ENCODE results near the gene ADK.

Gene ADK

GRCh38 chr10:74674927-74675326 is 523.9 kb downstream of the ADK start:
- Histone ChIP-seq H3K36me3 (ENCODE audit: control insufficient read depth in 2 of 2, insufficient read depth in 2 of 2, low read length in 2 of 2) (peaks cover 0 to 5% of the 10 kb centered on the region in 2 donors), H3K27ac (ENCODE audit: low read depth in 2 of 2, low read length in 2 of 2) (no peak overlapping the region), H3K9me3 (ENCODE audit: control insufficient read depth in 2 of 2, low read length in 2 of 2) (no peaks in the 10 kb centered on the region), H3K27me3 (ENCODE audit: control insufficient read depth in 2 of 2, insufficient read depth in 2 of 2, low read length in 2 of 2) (no peaks in the 10 kb centered on the region), H3K4me1 (ENCODE audit: control insufficient read depth in 2 of 2, insufficient read depth in 2 of 2, low read length in 2 of 2) (no peaks in the 10 kb centered on the region), H3K4me3 (ENCODE audit: low read length in 2 of 2) (no peak overlapping the region), H3K9ac (ENCODE audit: low read depth in 1 of 2, low read length in 2 of 2) (no peak overlapping the region)

DNA sequence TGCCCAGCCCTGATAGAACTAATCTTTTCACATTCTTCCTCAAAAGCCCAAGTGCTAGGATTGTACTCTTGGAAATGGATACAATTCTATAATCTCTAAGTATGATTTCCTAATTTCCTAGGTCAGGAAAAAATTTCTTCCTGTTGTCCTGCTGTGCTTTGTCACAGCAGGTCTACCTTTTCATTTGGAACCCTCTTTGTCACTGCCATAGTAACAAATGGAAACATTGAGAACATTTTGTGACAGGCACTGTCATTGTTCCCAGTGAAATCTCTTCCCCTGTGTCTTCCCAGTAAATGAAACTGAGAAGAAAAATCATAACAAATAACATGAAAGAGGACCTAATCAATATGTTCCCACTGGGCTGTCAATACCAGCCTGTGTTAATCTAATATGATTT is 524.5 kb downstream of the ADK start:
- no peak overlapping the region for H3K9ac ChIP-seq (ENCODE audit: low read depth in 1 of 2, low read length in 2 of 2)
- H3K36me3 ChIP-seq (ENCODE audit: control insufficient read depth in 2 of 2, insufficient read depth in 2 of 2, low read length in 2 of 2), result peaks cover 0 to 5% of the 10 kb centered on the region in 2 donors
- no peak overlapping the region for H3K27ac ChIP-seq (ENCODE audit: low read depth in 2 of 2, low read length in 2 of 2)
- H3K9me3 ChIP-seq (ENCODE audit: control insufficient read depth in 2 of 2, low read length in 2 of 2), result no peaks in the 10 kb centered on the region
- peaks cover 0 to 2% of the 10 kb centered on the region in 2 donors for H3K4me1 ChIP-seq (ENCODE audit: control insufficient read depth in 2 of 2, insufficient read depth in 2 of 2, low read length in 2 of 2)
- no peak overlapping the region for H3K4me3 ChIP-seq (ENCODE audit: low read length in 2 of 2)
- no peaks in the 10 kb centered on the region for H3K27me3 ChIP-seq (ENCODE audit: control insufficient read depth in 2 of 2, insufficient read depth in 2 of 2, low read length in 2 of 2)

- peaks cover 0 to 5% of the 10 kb centered on the region in 2 donors for H3K36me3 ChIP-seq (ENCODE audit: control insufficient read depth in 2 of 2, insufficient read depth in 2 of 2, low read length in 2 of 2)
- no peak overlapping the region for H3K27ac ChIP-seq (ENCODE audit: low read depth in 2 of 2, low read length in 2 of 2)
- peaks cover 0 to 11% of the 10 kb centered on the region in 2 donors for H3K4me1 ChIP-seq (ENCODE audit: control insufficient read depth in 2 of 2, insufficient read depth in 2 of 2, low read length in 2 of 2)
- H3K9ac ChIP-seq (ENCODE audit: low read depth in 1 of 2, low read length in 2 of 2), result no peak overlapping the region
- no peaks in the 10 kb centered on the region for H3K27me3 ChIP-seq (ENCODE audit: control insufficient read depth in 2 of 2, insufficient read depth in 2 of 2, low read length in 2 of 2)
- H3K4me3 ChIP-seq (ENCODE audit: low read length in 2 of 2), result no peak overlapping the region
- no peaks in the 10 kb centered on the region for H3K9me3 ChIP-seq (ENCODE audit: control insufficient read depth in 2 of 2, low read length in 2 of 2)
Observed at GRCh38 chr10:74677951-74678350, 526.9 kb downstream of the ADK start.

- peaks cover 0 to 22% of the 10 kb centered on the region in 2 donors for H3K4me1 ChIP-seq (ENCODE audit: control insufficient read depth in 2 of 2, insufficient read depth in 2 of 2, low read length in 2 of 2)
- H3K9ac ChIP-seq (ENCODE audit: low read depth in 1 of 2, low read length in 2 of 2), result no peak overlapping the region
- H3K36me3 ChIP-seq (ENCODE audit: control insufficient read depth in 2 of 2, insufficient read depth in 2 of 2, low read length in 2 of 2), result no peaks in the 10 kb centered on the region
- H3K9me3 ChIP-seq (ENCODE audit: control insufficient read depth in 2 of 2, low read length in 2 of 2), result no peaks in the 10 kb centered on the region
- no peaks in the 10 kb centered on the region for H3K27me3 ChIP-seq (ENCODE audit: control insufficient read depth in 2 of 2, insufficient read depth in 2 of 2, low read length in 2 of 2)
- H3K27ac ChIP-seq (ENCODE audit: low read depth in 2 of 2, low read length in 2 of 2), result peak overlapping the region; percentile 68
- H3K4me3 ChIP-seq (ENCODE audit: low read length in 2 of 2), result peak overlapping the region; percentile 22 to 41
Observed at GRCh38 chr10:74681917-74682627, 531.1 kb downstream of the ADK start.

- no peak overlapping the region for H3K9ac ChIP-seq (ENCODE audit: low read depth in 1 of 2, low read length in 2 of 2)
- H3K4me1 ChIP-seq (ENCODE audit: control insufficient read depth in 2 of 2, insufficient read depth in 2 of 2, low read length in 2 of 2), result peaks cover 0 to 22% of the 10 kb centered on the region in 2 donors
- no peaks in the 10 kb centered on the region for H3K36me3 ChIP-seq (ENCODE audit: control insufficient read depth in 2 of 2, insufficient read depth in 2 of 2, low read length in 2 of 2)
- no peak overlapping the region for H3K4me3 ChIP-seq (ENCODE audit: low read length in 2 of 2)
- H3K9me3 ChIP-seq (ENCODE audit: control insufficient read depth in 2 of 2, low read length in 2 of 2), result no peaks in the 10 kb centered on the region
- H3K27me3 ChIP-seq (ENCODE audit: control insufficient read depth in 2 of 2, insufficient read depth in 2 of 2, low read length in 2 of 2), result no peaks in the 10 kb centered on the region
- H3K27ac ChIP-seq (ENCODE audit: low read depth in 2 of 2, low read length in 2 of 2), result peak overlapping the region in 1 of 2 donors; percentile 18
Observed at GRCh38 chr10:74683067-74683466, 532.0 kb downstream of the ADK start.

DNA sequence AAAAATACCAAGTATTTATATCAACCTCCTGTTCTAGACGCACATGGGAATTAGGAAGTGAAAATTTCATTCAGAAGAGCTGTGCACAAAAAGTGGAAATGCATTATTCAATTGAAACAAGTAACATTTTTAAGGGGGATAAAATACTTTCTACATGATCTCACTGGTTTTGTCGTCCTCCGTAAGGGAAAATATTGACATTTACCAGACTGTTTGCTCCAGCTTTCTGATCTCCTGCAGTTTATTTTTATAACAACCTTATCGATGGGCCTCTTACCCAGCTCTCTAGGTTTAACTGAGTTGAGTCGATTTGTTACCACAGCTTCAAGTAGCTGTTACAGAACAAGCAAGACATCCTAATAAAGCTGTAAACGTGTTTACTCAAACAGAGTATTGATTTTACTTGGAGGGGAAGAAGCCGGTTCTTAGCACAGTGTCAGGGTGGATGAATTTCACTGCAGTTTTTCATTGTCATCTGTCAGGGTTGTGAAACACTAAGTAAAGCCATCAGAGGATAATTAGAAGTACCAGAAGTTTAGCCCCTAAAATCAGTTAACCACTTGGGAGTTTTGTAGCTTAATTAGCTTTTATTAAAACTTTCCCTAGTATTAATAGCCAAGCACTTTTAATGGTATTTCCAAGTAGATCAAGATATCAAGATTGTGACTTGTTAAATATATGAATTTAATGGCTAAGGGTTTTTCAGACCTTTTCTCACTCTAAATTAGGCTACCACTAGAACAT is 532.8 kb downstream of the ADK start:
- H3K9me3 ChIP-seq (ENCODE audit: control insufficient read depth in 2 of 2, low read length in 2 of 2), result no peaks in the 10 kb centered on the region
- H3K9ac ChIP-seq (ENCODE audit: low read depth in 1 of 2, low read length in 2 of 2), result no peak overlapping the region
- no peak overlapping the region for H3K27ac ChIP-seq (ENCODE audit: low read depth in 2 of 2, low read length in 2 of 2)
- no peaks in the 10 kb centered on the region for H3K36me3 ChIP-seq (ENCODE audit: control insufficient read depth in 2 of 2, insufficient read depth in 2 of 2, low read length in 2 of 2)
- H3K27me3 ChIP-seq (ENCODE audit: control insufficient read depth in 2 of 2, insufficient read depth in 2 of 2, low read length in 2 of 2), result no peaks in the 10 kb centered on the region
- peaks cover 0 to 22% of the 10 kb centered on the region in 2 donors for H3K4me1 ChIP-seq (ENCODE audit: control insufficient read depth in 2 of 2, insufficient read depth in 2 of 2, low read length in 2 of 2)
- H3K4me3 ChIP-seq (ENCODE audit: low read length in 2 of 2), result no peak overlapping the region

DNA sequence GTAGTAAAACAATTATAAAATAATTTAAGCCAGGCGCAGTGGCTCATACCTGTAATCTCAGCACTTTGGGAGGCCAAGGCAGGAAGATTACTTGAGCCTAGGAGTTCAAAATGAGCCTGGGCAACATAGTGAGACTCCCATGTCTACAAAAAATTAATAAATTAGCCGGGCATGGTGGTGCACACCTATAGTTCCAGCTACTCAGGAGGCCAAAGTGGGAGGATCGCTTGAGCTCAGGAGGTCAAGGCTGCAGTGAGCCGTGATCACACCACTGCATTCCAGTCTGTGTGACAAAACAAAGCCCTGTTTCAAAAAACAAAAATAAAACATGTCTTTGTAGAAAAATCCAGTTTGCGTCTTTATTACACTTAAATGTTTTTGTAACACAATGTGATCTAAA is 533.4 kb downstream of the ADK start:
- no peaks in the 10 kb centered on the region for H3K27me3 ChIP-seq (ENCODE audit: control insufficient read depth in 2 of 2, insufficient read depth in 2 of 2, low read length in 2 of 2)
- H3K4me1 ChIP-seq (ENCODE audit: control insufficient read depth in 2 of 2, insufficient read depth in 2 of 2, low read length in 2 of 2), result peaks cover 0 to 22% of the 10 kb centered on the region in 2 donors
- H3K9ac ChIP-seq (ENCODE audit: low read depth in 1 of 2, low read length in 2 of 2), result no peak overlapping the region
- H3K9me3 ChIP-seq (ENCODE audit: control insufficient read depth in 2 of 2, low read length in 2 of 2), result no peaks in the 10 kb centered on the region
- no peak overlapping the region for H3K27ac ChIP-seq (ENCODE audit: low read depth in 2 of 2, low read length in 2 of 2)
- no peak overlapping the region for H3K4me3 ChIP-seq (ENCODE audit: low read length in 2 of 2)
- H3K36me3 ChIP-seq (ENCODE audit: control insufficient read depth in 2 of 2, insufficient read depth in 2 of 2, low read length in 2 of 2), result no peaks in the 10 kb centered on the region

GRCh38 chr10:74685564-74685963 is 534.5 kb downstream of the ADK start:
- no peaks in the 10 kb centered on the region for H3K36me3 ChIP-seq (ENCODE audit: control insufficient read depth in 2 of 2, insufficient read depth in 2 of 2, low read length in 2 of 2)
- no peak overlapping the region for H3K4me3 ChIP-seq (ENCODE audit: low read length in 2 of 2)
- no peak overlapping the region for H3K9ac ChIP-seq (ENCODE audit: low read depth in 1 of 2, low read length in 2 of 2)
- no peak overlapping the region for H3K27ac ChIP-seq (ENCODE audit: low read depth in 2 of 2, low read length in 2 of 2)
- H3K27me3 ChIP-seq (ENCODE audit: control insufficient read depth in 2 of 2, insufficient read depth in 2 of 2, low read length in 2 of 2), result no peaks in the 10 kb centered on the region
- peaks cover 0 to 20% of the 10 kb centered on the region in 2 donors for H3K4me1 ChIP-seq (ENCODE audit: control insufficient read depth in 2 of 2, insufficient read depth in 2 of 2, low read length in 2 of 2)
- no peaks in the 10 kb centered on the region for H3K9me3 ChIP-seq (ENCODE audit: control insufficient read depth in 2 of 2, low read length in 2 of 2)

GRCh38 chr10:74690393-74690792 is 539.4 kb downstream of the ADK start:
- Histone ChIP-seq H3K36me3 (ENCODE audit: control insufficient read depth in 2 of 2, insufficient read depth in 2 of 2, low read length in 2 of 2) (no peaks in the 10 kb centered on the region), H3K4me1 (ENCODE audit: control insufficient read depth in 2 of 2, insufficient read depth in 2 of 2, low read length in 2 of 2) (no peaks in the 10 kb centered on the region)

DNA sequence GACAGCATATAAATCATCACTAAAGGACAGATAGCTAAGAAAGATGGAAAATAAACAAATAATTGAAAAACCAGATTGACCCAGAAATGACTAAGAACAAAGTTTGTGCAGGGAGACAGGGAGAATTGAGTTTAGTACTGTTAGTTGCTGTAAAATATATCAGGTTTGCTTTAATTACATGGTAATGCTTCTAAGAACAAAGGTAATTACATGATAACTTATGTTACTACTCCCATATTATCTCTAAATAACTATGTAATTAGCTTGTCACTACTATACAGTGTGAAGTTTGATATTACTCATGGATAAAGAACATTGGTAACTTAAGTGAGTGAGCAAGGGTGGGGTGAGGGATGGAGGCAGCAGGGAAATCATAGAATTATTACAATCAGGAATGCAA is 540.1 kb downstream of the ADK start:
- Histone ChIP-seq H3K27me3 (ENCODE audit: control insufficient read depth in 2 of 2, insufficient read depth in 2 of 2, low read length in 2 of 2) (no peaks in the 10 kb centered on the region), H3K27ac (ENCODE audit: low read depth in 2 of 2, low read length in 2 of 2) (no peak overlapping the region), H3K9ac (ENCODE audit: low read depth in 1 of 2, low read length in 2 of 2) (no peak overlapping the region), H3K4me3 (ENCODE audit: low read length in 2 of 2) (no peak overlapping the region), H3K9me3 (ENCODE audit: control insufficient read depth in 2 of 2, low read length in 2 of 2) (no peaks in the 10 kb centered on the region), H3K36me3 (ENCODE audit: control insufficient read depth in 2 of 2, insufficient read depth in 2 of 2, low read length in 2 of 2) (no peaks in the 10 kb centered on the region), H3K4me1 (ENCODE audit: control insufficient read depth in 2 of 2, insufficient read depth in 2 of 2, low read length in 2 of 2) (no peaks in the 10 kb centered on the region)

More at GRCh38 chr10:74690393-74690792, 539.4 kb downstream of the ADK start:
- Histone ChIP-seq H3K4me3 (ENCODE audit: low read length in 2 of 2) (no peak overlapping the region), H3K27ac (ENCODE audit: low read depth in 2 of 2, low read length in 2 of 2) (no peak overlapping the region), H3K9ac (ENCODE audit: low read depth in 1 of 2, low read length in 2 of 2) (no peak overlapping the region), H3K9me3 (ENCODE audit: control insufficient read depth in 2 of 2, low read length in 2 of 2) (no peaks in the 10 kb centered on the region), H3K27me3 (ENCODE audit: control insufficient read depth in 2 of 2, insufficient read depth in 2 of 2, low read length in 2 of 2) (no peaks in the 10 kb centered on the region)

Measured in mucosa of rectum (tissue), 2 donors.